HG03457 (cell line): Measurements from ENCODE around the gene SLC25A15.
"Not testable (repeated sequence)": the region's sequence is repeated elsewhere in the genome, so short reads cannot be mapped to it uniquely, and the experiment has no call there.

Experiments
- ATAC-seq: cut with Tn5 transposase; IDR thresholded peaks from one replicate; pipeline ENCODE4 v1.9.1; 2021; ENCODE audit warnings: moderate number of reproducible peaks; ENCODE audit not compliant: unreplicated experiment

Gene SLC25A15

DNA sequence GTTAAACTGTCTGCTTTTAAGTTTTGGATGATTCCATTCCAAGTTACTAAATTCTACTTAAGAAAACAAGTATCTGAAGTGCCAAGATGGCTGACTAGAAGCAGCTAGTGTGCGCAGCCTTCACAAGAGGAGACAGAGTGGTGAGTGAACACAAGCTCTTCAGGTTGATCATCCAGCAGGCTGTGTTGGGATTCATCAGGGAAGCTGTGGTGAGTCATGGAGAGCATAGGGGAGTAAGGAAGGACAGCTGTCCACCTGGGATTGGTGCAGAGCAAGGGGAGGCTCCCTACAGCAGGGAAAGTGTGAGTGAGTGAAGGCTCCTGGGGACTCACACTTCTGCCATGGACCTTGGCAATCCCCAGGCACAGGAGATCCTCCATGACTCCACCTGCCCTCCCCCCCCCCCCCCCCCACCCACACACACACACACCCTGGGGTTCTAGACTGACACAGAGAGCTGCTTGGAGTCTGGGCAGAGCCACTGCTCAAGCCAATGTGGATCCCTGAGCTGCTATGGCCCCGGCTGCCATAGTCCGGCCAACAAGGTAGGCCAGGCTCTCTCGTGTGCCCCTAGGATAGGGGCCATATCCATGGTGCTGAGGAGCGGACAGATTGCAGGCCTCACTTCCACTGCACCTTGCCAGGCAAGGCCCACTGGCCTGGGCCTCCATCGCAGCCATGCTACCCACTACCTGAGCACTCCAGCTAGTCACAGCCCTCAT lies 23.5 kb downstream of the SLC25A15 start:
- no peak for ATAC-seq

DNA sequence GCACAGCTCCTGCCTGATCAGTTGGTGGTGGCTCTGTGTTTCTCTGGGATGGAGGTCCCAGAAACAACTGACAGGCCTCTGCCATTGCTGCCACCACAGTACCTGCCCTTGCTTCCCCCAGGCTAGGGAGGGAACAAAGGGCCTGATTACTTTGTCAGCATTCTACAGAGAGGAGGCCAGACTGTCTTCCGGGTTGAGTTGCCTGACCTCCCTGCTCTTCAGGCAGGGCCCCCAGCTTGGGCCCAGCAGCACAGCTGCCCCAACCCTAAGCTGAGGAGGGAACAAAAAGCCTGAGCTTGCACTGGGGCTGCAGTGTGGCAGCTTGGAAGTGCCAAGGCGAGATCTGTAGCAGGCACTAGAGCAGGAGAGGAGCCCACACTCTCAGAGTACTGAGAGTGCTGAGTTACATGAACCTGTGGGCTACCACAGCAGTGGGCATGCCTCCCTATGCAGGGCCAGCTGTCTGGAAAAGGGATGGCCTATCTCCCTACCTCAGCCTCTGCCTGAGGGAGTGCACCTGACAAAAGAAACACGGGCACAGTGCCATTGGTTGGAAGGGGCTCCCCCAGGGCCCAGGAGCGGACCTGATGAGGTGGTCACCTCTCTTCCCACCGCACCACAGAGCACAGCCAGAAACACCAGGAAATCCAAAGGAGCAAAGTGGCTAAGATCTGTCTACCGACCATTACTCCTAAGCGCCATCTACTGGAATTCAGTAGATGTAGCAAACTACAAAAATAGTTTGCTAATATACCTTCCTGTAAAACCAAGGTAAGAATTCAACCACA lies 24.4 kb downstream of the SLC25A15 start:
- no peak for ATAC-seq

DNA sequence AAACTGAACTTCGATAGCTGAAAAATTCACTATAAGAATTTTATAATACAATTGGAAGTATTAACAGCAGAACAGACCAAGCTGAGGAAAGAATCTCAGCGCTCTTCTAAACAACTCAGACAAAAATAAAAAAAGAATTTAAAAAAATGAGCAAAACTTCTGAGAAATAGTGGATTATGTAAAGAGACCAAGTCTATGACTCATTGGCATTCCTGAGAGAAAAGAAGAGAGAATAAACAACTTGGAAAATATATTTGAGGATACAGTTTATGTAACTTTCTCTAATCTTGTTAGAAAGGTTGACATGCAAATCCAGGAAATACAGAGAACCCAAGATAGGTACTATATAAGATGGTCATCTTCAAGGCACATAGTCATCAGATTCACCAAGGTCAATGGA lies 25.4 kb downstream of the SLC25A15 start:
- no peak for ATAC-seq

DNA sequence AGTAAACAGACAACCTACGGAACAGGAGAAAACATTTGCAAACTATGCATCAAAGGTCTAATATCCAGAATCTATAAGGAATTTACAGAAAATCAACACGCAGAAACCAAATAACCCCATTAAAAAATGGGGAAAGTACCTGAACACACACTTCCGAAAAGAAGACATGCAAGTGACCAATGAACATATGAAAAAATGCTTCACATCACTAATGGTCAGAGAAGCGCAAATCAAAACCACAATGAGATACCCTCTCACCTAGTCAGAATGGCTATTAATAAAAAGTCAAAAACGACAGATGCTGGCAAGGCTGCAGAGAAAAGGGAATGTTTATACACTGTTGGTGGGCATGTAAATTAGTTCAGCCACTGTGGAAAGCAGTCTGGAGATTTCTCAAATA lies 29.5 kb downstream of the SLC25A15 start:
- ATAC-seq, result no peak

DNA sequence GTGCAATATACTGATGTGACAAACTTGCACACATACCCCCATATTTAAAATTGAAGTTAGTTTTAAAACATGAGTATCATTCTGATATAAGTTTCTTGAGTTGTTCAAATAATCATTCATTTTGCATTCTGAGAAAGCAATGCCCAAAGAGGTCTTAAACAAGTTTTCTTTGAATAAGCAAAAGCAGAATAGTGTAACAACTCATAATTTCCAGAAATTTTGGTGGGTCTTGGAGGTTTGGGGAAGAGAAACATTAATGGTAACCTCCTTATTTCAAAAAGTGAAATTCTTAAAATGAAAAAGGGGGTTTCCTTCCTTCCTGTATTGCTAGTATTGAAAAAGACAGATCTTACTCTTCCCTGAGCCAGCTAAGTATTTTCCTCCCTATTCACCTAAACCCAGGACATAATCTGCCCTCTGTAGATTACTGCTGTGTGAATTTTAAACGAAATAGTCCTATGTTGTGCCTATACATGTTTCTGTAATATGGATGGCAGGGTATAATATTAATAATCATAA lies 30.4 kb downstream of the SLC25A15 start:
- ATAC-seq, result no peak

DNA sequence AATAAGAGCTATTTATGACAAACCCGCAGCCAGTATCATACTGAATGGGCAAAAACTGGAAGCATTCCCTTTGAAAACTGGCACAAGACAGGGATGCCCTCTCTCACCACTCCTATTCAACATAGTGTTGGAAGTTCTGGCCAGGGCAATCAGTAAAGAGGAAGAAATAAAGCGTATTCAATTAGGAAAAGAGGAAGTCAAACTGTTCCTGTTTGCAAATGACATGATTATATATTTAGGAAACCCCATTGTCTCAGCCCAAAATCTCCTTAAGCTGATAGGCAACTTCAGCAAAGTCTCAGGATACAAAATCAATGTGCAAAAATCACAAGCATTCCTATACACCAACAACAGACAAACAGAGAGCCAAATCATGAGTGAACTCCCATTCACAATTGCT lies 50.3 kb downstream of the SLC25A15 start:
- ATAC-seq, result not testable (repeated sequence)

DNA sequence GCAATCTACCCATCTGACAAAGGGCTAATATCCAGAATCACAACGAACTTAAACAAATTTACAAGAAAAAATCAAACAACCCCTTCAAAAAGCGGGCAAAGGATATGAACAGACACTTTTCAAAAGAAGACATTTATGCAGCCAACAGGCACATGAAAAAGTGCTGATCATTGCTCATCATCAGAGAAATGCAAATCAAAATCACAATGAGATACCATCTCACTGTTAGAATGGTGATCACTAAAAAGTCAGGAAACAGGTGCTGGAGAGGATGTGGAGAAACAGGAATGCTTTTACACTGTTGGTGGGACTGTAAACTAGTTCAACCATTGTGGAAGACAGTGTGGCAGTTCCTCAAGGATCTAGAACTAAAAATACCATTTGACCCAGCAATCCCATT lies 51.5 kb downstream of the SLC25A15 start:
- not testable (repeated sequence) for ATAC-seq
